Measurements from ENCODE around the gene RBBP8NL. TPM values are rescaled to one million over a fixed set of nuclear protein-coding genes. Genes with fewer than 3 reads are reported as not detected.
A peak's percentile ranks its signal among the peaks of the same experiment; 100 is the strongest.

The RBBP8NL gene
- total RNA-seq, 1 experiment from 2014 or later: not detected

DNA sequence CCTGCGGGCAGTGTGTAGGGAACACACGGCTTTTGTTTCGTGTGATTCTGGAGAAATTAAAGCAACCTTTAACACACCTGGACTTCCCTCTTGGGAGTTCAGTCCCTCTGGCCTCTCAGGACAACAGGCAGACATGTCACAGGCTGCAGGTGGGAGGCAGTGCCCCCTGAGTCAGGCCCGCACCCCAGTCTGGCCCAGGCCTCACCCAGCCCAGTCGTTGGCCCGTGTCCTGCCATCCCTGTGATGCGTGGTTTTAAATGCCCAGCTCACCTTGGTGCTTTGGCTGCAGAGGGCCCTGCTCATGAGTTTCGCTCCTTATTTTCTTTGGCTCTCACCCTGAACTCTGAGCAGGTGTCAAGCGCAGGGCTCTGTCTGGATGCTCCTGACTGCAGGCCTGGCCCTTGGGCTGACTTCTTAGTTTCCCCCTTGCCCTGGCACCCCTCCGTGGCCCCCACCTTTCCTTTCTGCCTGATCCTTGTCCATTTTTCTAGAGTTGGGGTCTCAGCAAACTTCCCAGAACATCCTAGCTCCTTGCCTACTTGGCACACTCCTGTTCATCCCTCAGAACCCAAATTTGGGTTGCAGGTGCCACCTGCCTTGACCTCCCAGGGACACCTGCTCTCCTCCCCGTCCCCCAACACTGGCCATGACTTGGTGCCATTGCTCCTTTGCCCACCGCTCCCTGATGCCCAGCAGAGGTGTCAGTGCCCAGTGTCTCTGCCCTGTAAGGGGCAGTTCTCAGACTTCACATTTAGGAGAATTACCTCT lies 18.1 kb downstream of the RBBP8NL start:
- POLR2A ChIA-PET: interaction anchor here (1.1 to 1.3 kb wide), 3 partner anchors 21 to 387 kb away, joined by 3 read pairs; partner anchors contain the start of genes MRGBP and RPS21
- BruUV-seq (replicated peaks): no TSS peak
- Mint-ChIP-seq H3K4me1 (ENCODE audit: insufficient read depth, unreplicated experiment) (peaks cover 17% of the 10 kb centered on the region), H3K4me3 (ENCODE audit: unreplicated experiment) (no peak overlapping the region), H3K9me3 (ENCODE audit: unreplicated experiment) (no peaks in the 10 kb centered on the region), H3K27ac (ENCODE audit: low read depth, unreplicated experiment) (no peak overlapping the region), H3K27me3 (ENCODE audit: insufficient read depth, unreplicated experiment) (no peaks in the 10 kb centered on the region), H3K36me3 (ENCODE audit: insufficient read depth, unreplicated experiment) (no peaks in the 10 kb centered on the region)
- no peak for DNase-seq (ENCODE audit: unreplicated experiment)
- CTCF ChIA-PET: interaction anchor here (0.5 to 2.6 kb wide), 20 partner anchors 10 to 399 kb away, joined by 3 to 17 read pairs (median 4); partner anchors contain the start of gene SLCO4A1
- TF ChIP-seq, protein P1, sequence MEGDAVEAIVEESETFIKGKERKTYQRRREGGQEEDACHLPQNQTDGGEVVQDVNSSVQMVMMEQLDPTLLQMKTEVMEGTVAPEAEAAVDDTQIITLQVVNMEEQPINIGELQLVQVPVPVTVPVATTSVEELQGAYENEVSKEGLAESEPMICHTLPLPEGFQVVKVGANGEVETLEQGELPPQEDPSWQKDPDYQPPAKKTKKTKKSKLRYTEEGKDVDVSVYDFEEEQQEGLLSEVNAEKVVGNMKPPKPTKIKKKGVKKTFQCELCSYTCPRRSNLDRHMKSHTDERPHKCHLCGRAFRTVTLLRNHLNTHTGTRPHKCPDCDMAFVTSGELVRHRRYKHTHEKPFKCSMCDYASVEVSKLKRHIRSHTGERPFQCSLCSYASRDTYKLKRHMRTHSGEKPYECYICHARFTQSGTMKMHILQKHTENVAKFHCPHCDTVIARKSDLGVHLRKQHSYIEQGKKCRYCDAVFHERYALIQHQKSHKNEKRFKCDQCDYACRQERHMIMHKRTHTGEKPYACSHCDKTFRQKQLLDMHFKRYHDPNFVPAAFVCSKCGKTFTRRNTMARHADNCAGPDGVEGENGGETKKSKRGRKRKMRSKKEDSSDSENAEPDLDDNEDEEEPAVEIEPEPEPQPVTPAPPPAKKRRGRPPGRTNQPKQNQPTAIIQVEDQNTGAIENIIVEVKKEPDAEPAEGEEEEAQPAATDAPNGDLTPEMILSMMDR (IDR thresholded peaks at IDR 0.05; ENCODE audit: unreplicated experiment): no peak
- intact Hi-C loops (cut with micrococcal nuclease): no loop called here

DNA sequence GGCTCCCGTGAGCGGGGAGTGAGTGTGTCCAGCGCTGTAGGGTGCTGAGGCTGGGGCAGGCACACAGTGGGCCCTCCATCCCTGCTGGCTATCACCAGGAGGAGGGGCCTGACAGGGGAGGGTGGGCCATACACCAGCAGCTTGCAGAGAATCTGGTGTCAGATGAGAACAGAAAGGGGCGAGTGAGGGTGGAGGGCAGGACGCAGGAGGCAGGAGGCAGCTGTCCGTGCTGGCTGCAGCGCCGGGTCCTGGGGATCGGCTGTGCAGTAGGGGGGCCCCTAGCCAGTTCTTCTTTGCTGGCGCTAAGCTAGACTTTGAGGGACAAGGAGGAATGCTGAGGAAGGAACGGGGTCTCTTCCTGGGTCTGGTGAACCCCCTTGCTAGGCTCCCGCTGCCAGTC lies 18.7 kb downstream of the RBBP8NL start:
- H3K27me3 Mint-ChIP-seq (ENCODE audit: insufficient read depth, unreplicated experiment): no peaks in the 10 kb centered on the region
- CTCF ChIA-PET: interaction anchor here (1.3 to 2.6 kb wide), 5 partner anchors 10 to 400 kb away, joined by 3 to 13 read pairs (median 7); no protein-coding TSS in a partner anchor
- H3K36me3 Mint-ChIP-seq (ENCODE audit: insufficient read depth, unreplicated experiment): no peaks in the 10 kb centered on the region
- H3K4me3 Mint-ChIP-seq (ENCODE audit: unreplicated experiment): no peak overlapping the region
- H3K9me3 Mint-ChIP-seq (ENCODE audit: unreplicated experiment): no peaks in the 10 kb centered on the region
- no peak overlapping the region for H3K27ac Mint-ChIP-seq (ENCODE audit: low read depth, unreplicated experiment)
- POLR2A ChIA-PET: interaction anchor here (1.3 kb wide), 1 partner anchor 20 kb away, joined by 3 read pairs; no protein-coding TSS in a partner anchor
- DNase-seq (ENCODE audit: unreplicated experiment): no peak
- TF ChIP-seq, protein P1 (IDR thresholded peaks at IDR 0.05; ENCODE audit: unreplicated experiment): no peak
- BruUV-seq (replicated peaks): no TSS peak
- intact Hi-C loops (cut with micrococcal nuclease): no loop called here
- H3K4me1 Mint-ChIP-seq (ENCODE audit: insufficient read depth, unreplicated experiment): peaks cover 17% of the 10 kb centered on the region

DNA sequence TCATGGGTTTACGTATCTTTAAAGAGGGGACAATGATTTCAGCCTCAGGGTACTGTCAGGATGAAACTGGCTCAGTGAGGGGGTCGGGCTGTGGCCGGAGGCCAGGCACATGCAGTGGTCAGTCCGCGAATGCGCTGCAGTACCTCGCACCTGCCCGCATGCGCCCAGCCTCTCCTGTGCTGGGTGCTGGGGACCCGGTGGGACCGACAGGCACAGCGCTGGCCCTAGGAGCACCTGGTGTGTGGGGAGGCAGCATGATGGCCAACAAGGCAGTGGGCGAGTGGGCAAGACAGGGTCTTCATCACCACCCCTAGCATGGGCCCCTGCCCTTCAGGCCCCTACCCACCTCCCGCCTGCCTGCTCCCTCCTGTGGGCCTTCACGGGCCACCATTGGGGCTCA lies 19.3 kb downstream of the RBBP8NL start:
- Mint-ChIP-seq H3K36me3 (ENCODE audit: insufficient read depth, unreplicated experiment) (no peaks in the 10 kb centered on the region), H3K27me3 (ENCODE audit: insufficient read depth, unreplicated experiment) (no peaks in the 10 kb centered on the region), H3K9me3 (ENCODE audit: unreplicated experiment) (no peaks in the 10 kb centered on the region), H3K4me1 (ENCODE audit: insufficient read depth, unreplicated experiment) (peaks cover 17% of the 10 kb centered on the region), H3K4me3 (ENCODE audit: unreplicated experiment) (peak overlapping the region; percentile 71), H3K27ac (ENCODE audit: low read depth, unreplicated experiment) (no peak overlapping the region)
- no peak for DNase-seq (ENCODE audit: unreplicated experiment)
- ChIA-PET CTCF (no interaction called here), POLR2A (no interaction called here)
- no TSS peak for BruUV-seq (replicated peaks)
- intact Hi-C loops (cut with micrococcal nuclease): no loop called here
- TF ChIP-seq, protein P1 (IDR thresholded peaks at IDR 0.05; ENCODE audit: unreplicated experiment): no peak

DNA sequence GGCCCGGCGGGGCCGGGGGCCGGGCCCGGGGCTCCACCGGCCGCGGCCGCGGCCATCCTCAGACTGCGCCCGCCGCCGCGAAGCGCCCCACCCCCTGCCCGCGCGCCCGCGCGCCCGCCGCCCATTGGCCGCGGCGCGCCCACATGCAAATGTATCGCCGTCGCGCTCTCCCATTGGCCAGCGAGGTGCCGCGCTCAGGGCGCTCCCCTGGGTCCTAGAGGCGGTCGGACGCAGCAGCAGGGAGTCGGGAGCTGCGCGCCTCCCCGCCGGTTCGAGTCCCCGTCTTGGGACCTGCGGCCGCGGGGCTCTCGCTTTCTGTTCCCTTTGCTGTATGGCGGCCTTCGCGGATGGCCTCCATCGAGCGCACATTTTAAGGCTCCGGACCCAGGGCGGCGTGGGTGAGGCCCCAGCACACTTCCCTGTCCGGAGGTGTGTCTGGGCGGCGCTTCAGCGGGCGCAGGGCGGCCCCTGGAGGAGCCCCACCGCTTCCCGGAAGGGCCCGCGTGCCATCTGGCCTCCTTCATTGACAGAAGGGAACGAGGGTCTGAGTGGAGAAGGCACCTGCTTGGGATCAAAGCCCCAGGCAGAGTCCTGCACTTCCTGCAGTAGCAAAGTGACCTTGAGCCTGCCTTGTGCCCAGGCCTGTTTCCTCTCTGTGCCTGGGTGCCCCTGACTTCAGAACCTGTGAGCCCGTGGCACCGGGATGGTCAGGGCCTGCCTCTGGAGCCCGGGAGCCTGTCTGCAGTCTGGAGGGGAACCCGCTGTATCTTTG lies 19.9 kb downstream of the RBBP8NL start, which contains the start of gene CABLES2:
CABLES2 (minus strand) TSS at position 65 of the 772 bp plus-strand sequence; CDS start at position 56, 9 bp downstream.
- no TSS peak for BruUV-seq (replicated peaks)
- Mint-ChIP-seq H3K9me3 (ENCODE audit: unreplicated experiment) (no peaks in the 10 kb centered on the region), H3K27ac (ENCODE audit: low read depth, unreplicated experiment) (no peak within 1 kb of the TSS), H3K36me3 (ENCODE audit: insufficient read depth, unreplicated experiment) (no peaks in the 10 kb centered on the region), H3K4me1 (ENCODE audit: insufficient read depth, unreplicated experiment) (peaks cover 17% of the 10 kb centered on the region), H3K4me3 (ENCODE audit: unreplicated experiment) (peak within 1 kb of the TSS; percentile 71), H3K27me3 (ENCODE audit: insufficient read depth, unreplicated experiment) (no peaks in the 10 kb centered on the region)
- POLR2A ChIA-PET: interaction anchor here (0.6 to 1.0 kb wide), 5 partner anchors 16 to 235 kb away, joined by 3 to 4 read pairs (median 3); partner anchors contain the start of genes RBBP8NL and SLCO4A1
- CTCF ChIA-PET: no interaction called here
- TF ChIP-seq, protein P1 (IDR thresholded peaks at IDR 0.05; ENCODE audit: unreplicated experiment): peak; percentile 6
- DNase-seq (ENCODE audit: unreplicated experiment): peak; percentile 94
- intact Hi-C loops (cut with micrococcal nuclease): no loop called here
